ENCODE data around the gene PPP1R37. TPM values are rescaled to one million over a fixed set of nuclear protein-coding genes. Genes with fewer than 3 reads are reported as not detected.

Gene PPP1R37
- total and polyA plus RNA-seq, 5 donors from 2014 or later = 0.61 to 17.4 (median 0.69) TPM

DNA sequence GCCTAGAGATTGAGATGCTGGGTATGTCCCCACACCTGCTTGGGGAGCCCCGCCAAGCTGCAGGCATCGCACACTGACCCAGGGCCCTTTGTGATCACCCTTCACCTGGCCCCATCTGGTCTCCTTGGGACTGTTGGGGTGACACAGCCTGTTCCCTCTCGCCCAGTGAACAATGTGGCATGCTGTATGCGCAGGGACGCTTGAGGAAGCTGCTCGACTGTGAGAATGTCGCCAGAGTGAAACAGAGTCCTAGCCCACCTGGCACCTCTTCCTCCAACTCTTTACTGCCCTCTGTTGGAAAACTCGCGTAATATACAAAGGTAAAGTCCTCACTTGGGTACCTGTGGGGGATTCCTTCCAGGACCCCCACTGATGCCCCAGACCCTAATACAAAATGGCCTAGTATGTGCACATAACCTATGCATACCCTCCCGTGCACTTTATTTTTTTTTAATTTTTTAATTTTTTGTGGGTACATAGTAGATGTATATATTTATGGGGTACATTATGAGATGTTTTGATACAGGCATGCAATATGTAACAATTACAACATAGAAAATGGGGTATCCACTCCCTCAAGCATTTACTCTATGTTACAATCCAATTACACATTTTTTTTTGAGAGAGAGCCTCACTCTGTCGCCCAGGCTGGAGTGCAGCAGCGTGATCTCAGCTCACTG, 94.6 kb downstream of the PPP1R37 start:
- Mint-ChIP-seq H3K9me3 (no peaks in the 10 kb centered on the region), H3K27me3 (peaks cover 4% of the 10 kb centered on the region), H3K4me3 (peak overlapping the region in 1 of 4 donors; percentile 41), H3K36me3 (peaks cover 4% of the 10 kb centered on the region), H3K4me1 (peaks cover 0 to 17% (median 7%) of the 10 kb centered on the region in 4 donors), H3K27ac (no peak overlapping the region)
- H3K36me3 ChIP-seq (ENCODE audit: control insufficient read depth, insufficient read depth, low read length) = no peaks in the 10 kb centered on the region
- peaks cover 5% of the 10 kb centered on the region for H3K4me1 ChIP-seq (ENCODE audit: control insufficient read depth, insufficient read depth, low read length, poor library complexity, severe bottlenecking)
- H3K4me3 ChIP-seq (ENCODE audit: low read depth, low read length) = no peak overlapping the region
- H3K27ac ChIP-seq (ENCODE audit: insufficient read depth, low read length, poor library complexity, severe bottlenecking) = no peak overlapping the region
- DNase-seq = peak in 2 of 3 donors; percentile 65 to 67
- no peaks in the 10 kb centered on the region for H3K9me3 ChIP-seq (ENCODE audit: control insufficient read depth in 2 of 2, low read length in 2 of 2)
- peak; percentile 67 to 80 for ATAC-seq (ENCODE audit: low read depth in 2 of 2)
- no peaks in the 10 kb centered on the region for H3K27me3 ChIP-seq (ENCODE audit: control insufficient read depth, insufficient read depth, low read length)

- H3K4me1 Mint-ChIP-seq = peaks cover 0 to 9% (median 3%) of the 10 kb centered on the region in 4 donors
- DNase-seq (no peak), ATAC-seq (ENCODE audit: low read depth in 2 of 2) (no peak)
- no peak overlapping the region for H3K4me3 Mint-ChIP-seq
- no peaks in the 10 kb centered on the region for H3K36me3 ChIP-seq (ENCODE audit: control insufficient read depth, insufficient read depth, low read length)
- peaks cover 0 to 1% (median 0%) of the 10 kb centered on the region in 7 donors for H3K9me3 Mint-ChIP-seq
- H3K4me3 ChIP-seq (ENCODE audit: low read depth, low read length) = no peak overlapping the region
- no peak overlapping the region for H3K27ac Mint-ChIP-seq
- H3K4me1 ChIP-seq (ENCODE audit: control insufficient read depth, insufficient read depth, low read length, poor library complexity, severe bottlenecking) = peaks cover 5% of the 10 kb centered on the region
- no peaks in the 10 kb centered on the region for H3K36me3 Mint-ChIP-seq
- H3K27me3 Mint-ChIP-seq = peaks cover 4% of the 10 kb centered on the region
- H3K27ac ChIP-seq (ENCODE audit: insufficient read depth, low read length, poor library complexity, severe bottlenecking) = no peak overlapping the region
- no peaks in the 10 kb centered on the region for H3K9me3 ChIP-seq (ENCODE audit: control insufficient read depth in 2 of 2, low read length in 2 of 2)
- no peaks in the 10 kb centered on the region for H3K27me3 ChIP-seq (ENCODE audit: control insufficient read depth, insufficient read depth, low read length)
Measured at GRCh38 chr19:45189971-45190370, 97.0 kb downstream of the PPP1R37 start.

DNA sequence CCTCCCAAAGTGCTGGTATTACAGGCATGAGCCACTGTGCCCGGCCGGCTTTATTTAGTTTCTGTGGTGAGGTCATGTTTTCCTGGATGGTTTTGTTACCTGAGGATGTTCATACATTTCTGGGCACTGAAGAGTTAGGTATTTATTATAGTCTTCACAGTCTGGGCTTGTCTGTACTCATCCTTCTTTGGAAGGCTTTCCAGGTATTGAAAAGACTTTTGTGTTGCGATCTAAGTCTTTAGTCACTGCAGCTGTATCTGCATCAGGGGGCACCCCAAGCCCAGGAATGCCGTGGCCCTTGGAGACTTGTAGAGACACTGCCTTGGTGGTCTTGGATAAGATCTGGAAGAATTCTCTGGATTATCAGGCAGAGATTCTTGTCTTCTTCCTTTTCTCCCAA, 98.4 kb downstream of the PPP1R37 start:
- no peak for DNase-seq
- no peak overlapping the region for H3K27ac ChIP-seq (ENCODE audit: insufficient read depth, low read length, poor library complexity, severe bottlenecking)
- Mint-ChIP-seq H3K36me3 (no peaks in the 10 kb centered on the region), H3K27ac (no peak overlapping the region), H3K27me3 (peaks cover 7% of the 10 kb centered on the region), H3K9me3 (peaks cover 0 to 1% (median 0%) of the 10 kb centered on the region in 7 donors), H3K4me3 (no peak overlapping the region), H3K4me1 (peaks cover 0 to 6% (median 2%) of the 10 kb centered on the region in 4 donors)
- peaks cover 5% of the 10 kb centered on the region for H3K4me1 ChIP-seq (ENCODE audit: control insufficient read depth, insufficient read depth, low read length, poor library complexity, severe bottlenecking)
- no peak for ATAC-seq (ENCODE audit: low read depth in 2 of 2)
- H3K4me3 ChIP-seq (ENCODE audit: low read depth, low read length) = no peak overlapping the region
- H3K36me3 ChIP-seq (ENCODE audit: control insufficient read depth, insufficient read depth, low read length) = no peaks in the 10 kb centered on the region
- no peaks in the 10 kb centered on the region for H3K9me3 ChIP-seq (ENCODE audit: control insufficient read depth in 2 of 2, low read length in 2 of 2)
- no peaks in the 10 kb centered on the region for H3K27me3 ChIP-seq (ENCODE audit: control insufficient read depth, insufficient read depth, low read length)

DNA sequence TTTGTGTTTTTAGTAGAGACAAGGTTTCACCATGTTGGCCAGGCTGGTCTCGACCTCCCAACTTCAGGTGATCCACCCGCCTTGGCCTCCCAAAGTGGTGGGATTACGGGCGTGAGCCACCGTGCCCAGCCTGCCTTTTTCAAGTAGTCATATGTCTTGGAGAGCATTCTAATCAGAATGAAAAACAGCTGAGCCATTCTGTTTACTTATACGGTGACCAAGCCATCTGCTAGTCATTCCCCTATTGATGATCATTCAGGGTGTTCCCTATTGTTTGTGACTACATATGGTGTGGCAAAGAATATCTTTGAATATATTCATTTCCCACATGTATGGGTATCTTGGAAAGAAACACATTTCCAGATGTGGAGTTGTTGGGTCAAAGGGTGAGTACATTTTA, 102.8 kb downstream of the PPP1R37 start:
- Mint-ChIP-seq H3K36me3 (no peaks in the 10 kb centered on the region), H3K27ac (no peak overlapping the region), H3K4me1 (no peaks in the 10 kb centered on the region), H3K4me3 (no peak overlapping the region), H3K9me3 (peaks cover 0 to 1% (median 0%) of the 10 kb centered on the region in 7 donors), H3K27me3 (peaks cover 7% of the 10 kb centered on the region)
- Histone ChIP-seq H3K9me3 (ENCODE audit: control insufficient read depth in 2 of 2, low read length in 2 of 2) (no peaks in the 10 kb centered on the region), H3K36me3 (ENCODE audit: control insufficient read depth, insufficient read depth, low read length) (no peaks in the 10 kb centered on the region), H3K27me3 (ENCODE audit: control insufficient read depth, insufficient read depth, low read length) (no peaks in the 10 kb centered on the region), H3K27ac (ENCODE audit: insufficient read depth, low read length, poor library complexity, severe bottlenecking) (no peak overlapping the region), H3K4me1 (ENCODE audit: control insufficient read depth, insufficient read depth, low read length, poor library complexity, severe bottlenecking) (no peaks in the 10 kb centered on the region), H3K4me3 (ENCODE audit: low read depth, low read length) (no peak overlapping the region)
- DNase-seq = no peak
- ATAC-seq (ENCODE audit: low read depth in 2 of 2) = no peak

Other genes with a start within 250 kb of the PPP1R37 start
- 1.1 TPM for gene NECTIN2, start 246.9 kb upstream of the PPP1R37 start, total RNA-seq
- not detected for gene NECTIN2, start 246.9 kb upstream of the PPP1R37 start, polyA plus RNA-seq
- 26.4 TPM for gene TOMM40, start 201.9 kb upstream of the PPP1R37 start, total RNA-seq
- gene TOMM40, start 201.9 kb upstream of the PPP1R37 start, polyA plus RNA-seq = 10 to 100 TPM; 22.8 to 27.8 (median 24.8) TPM
- gene APOE, start 187.4 kb upstream of the PPP1R37 start, total RNA-seq = 1.4 TPM
- gene APOE, start 187.4 kb upstream of the PPP1R37 start, polyA plus RNA-seq = not detected
- not detected for gene APOC1, start 178.6 kb upstream of the PPP1R37 start, total RNA-seq
- not detected for gene APOC1, start 178.6 kb upstream of the PPP1R37 start, polyA plus RNA-seq
- not detected for gene APOC4, start 150.9 kb upstream of the PPP1R37 start, total RNA-seq
- gene APOC4, start 150.9 kb upstream of the PPP1R37 start, polyA plus RNA-seq = not detected
- not detected for gene APOC2, start 147.1 kb upstream of the PPP1R37 start, total RNA-seq
- gene APOC2, start 147.1 kb upstream of the PPP1R37 start, polyA plus RNA-seq = not detected
- gene CLPTM1, start 137.8 kb upstream of the PPP1R37 start, total RNA-seq = 81.5 TPM
- 10 to 100 TPM; 16.7 to 20.3 (median 19.2) TPM for gene CLPTM1, start 137.8 kb upstream of the PPP1R37 start, polyA plus RNA-seq
- gene RELB, start 91.7 kb upstream of the PPP1R37 start, total RNA-seq = 107 TPM
- gene RELB, start 91.7 kb upstream of the PPP1R37 start, polyA plus RNA-seq = 10 to 100 TPM in 2 of 4 donors, 1 to 10 TPM in 2; 5.5 to 11.4 (median 10.2) TPM
- 189 TPM for gene CLASRP, start 54.1 kb upstream of the PPP1R37 start, total RNA-seq
- gene CLASRP, start 54.1 kb upstream of the PPP1R37 start, polyA plus RNA-seq = 1 to 10 TPM; 3.9 to 4.9 (median 4.3) TPM
- gene ZNF296, start 16.7 kb upstream of the PPP1R37 start, total RNA-seq = 3.0 TPM
- gene ZNF296, start 16.7 kb upstream of the PPP1R37 start, polyA plus RNA-seq = 1 to 10 TPM; 1.8 to 2.5 (median 2.0) TPM
- gene GEMIN7, start 13.9 kb upstream of the PPP1R37 start, total RNA-seq = 6.6 TPM
- gene GEMIN7, start 13.9 kb upstream of the PPP1R37 start, polyA plus RNA-seq = 10 to 100 TPM; 64.6 to 93.1 (median 79.7) TPM
- gene NKPD1, start 67.8 kb downstream of the PPP1R37 start, total RNA-seq = 0.72 TPM
- gene NKPD1, start 67.8 kb downstream of the PPP1R37 start, polyA plus RNA-seq = under 1 TPM; 0.05 to 0.28 (median 0.15) TPM
- 54.7 TPM for gene TRAPPC6A, start 85.1 kb downstream of the PPP1R37 start, total RNA-seq
- gene TRAPPC6A, start 85.1 kb downstream of the PPP1R37 start, polyA plus RNA-seq = 100 to 1,000 TPM; 161 to 182 (median 171) TPM
- 22.9 TPM for gene BLOC1S3, start 85.6 kb downstream of the PPP1R37 start, total RNA-seq
- 10 to 100 TPM; 12.8 to 21.0 (median 17.4) TPM for gene BLOC1S3, start 85.6 kb downstream of the PPP1R37 start, polyA plus RNA-seq
- gene EXOC3L2, start 152.2 kb downstream of the PPP1R37 start, total RNA-seq = not detected
- gene EXOC3L2, start 152.2 kb downstream of the PPP1R37 start, polyA plus RNA-seq = not detected
- gene MARK4, start 158.1 kb downstream of the PPP1R37 start, total RNA-seq = 61.0 TPM
- gene MARK4, start 158.1 kb downstream of the PPP1R37 start, polyA plus RNA-seq = 1 to 10 TPM in 2 of 4 donors, under 1 TPM in 2; 0.38 to 1.6 (median 0.85) TPM
- gene CKM, start 229.7 kb downstream of the PPP1R37 start, total RNA-seq = not detected
- not detected for gene CKM, start 229.7 kb downstream of the PPP1R37 start, polyA plus RNA-seq
- 0.54 TPM for gene KLC3, start 247.6 kb downstream of the PPP1R37 start, total RNA-seq
- gene KLC3, start 247.6 kb downstream of the PPP1R37 start, polyA plus RNA-seq = not detected

Measured in CD4-positive, CD25-positive, alpha-beta regulatory T cell (primary cell).